WTC11 (cell line): ENCODE measurements around the gene PATE3.

Experiments
- GRHL2 ChIP-seq: fragments of 250-450 bp; sonication (Bioruptor Pico); IDR thresholded peaks from 2 replicates; pipeline ENCODE4 v1.8.0; 2022; ENCODE audit warnings: mild to moderate bottlenecking, moderate library complexity; ENCODE audit not compliant: insufficient replicate concordance, severe bottlenecking
- NFYB ChIP-seq: sonication (generic); formaldehyde crosslinking; conservative IDR thresholded peaks from 2 replicates; pipeline ENCODE4 v1.8.0; 2022; ENCODE audit warnings: low read depth, missing genetic modification reagents
- STAT6 ChIP-seq: sonication (generic); formaldehyde crosslinking; conservative IDR thresholded peaks from 2 replicates; pipeline ENCODE4 v1.8.1; 2023; ENCODE audit warnings: mild to moderate bottlenecking, low read depth, missing genetic modification reagents, moderate library complexity
- USF2 ChIP-seq: sonication (generic); formaldehyde crosslinking; IDR thresholded peaks from 2 replicates; pipeline ENCODE4 v1.8.1; 2023; ENCODE audit warnings: mild to moderate bottlenecking, missing genetic modification reagents, moderate library complexity
- ZMAT4 ChIP-seq: fragments of 250-450 bp; sonication (Bioruptor Pico); IDR thresholded peaks from 2 replicates; pipeline ENCODE4 v1.9.0; 2021; ENCODE audit warnings: mild to moderate bottlenecking

- no peak for TF ChIP-seq USF2
- TF ChIP-seq NFYB: no peak
- no peak for TF ChIP-seq GRHL2 (CRISPR knock-in tag)
- no peak for TF ChIP-seq ZMAT4 (CRISPR knock-in tag)
- no peak for TF ChIP-seq STAT6 (CRISPR knock-in tag)
Observed at GRCh38 chr11:125778728-125779127, 9.2 kb upstream of the PATE3 start, which contains the start of gene PATE2.
